ENCODE results near the gene DNAJC18.
"Not testable (repeated sequence)": the region's sequence is repeated elsewhere in the genome, so short reads cannot be mapped to it uniquely, and the experiment has no call there.

The DNAJC18 gene

DNA sequence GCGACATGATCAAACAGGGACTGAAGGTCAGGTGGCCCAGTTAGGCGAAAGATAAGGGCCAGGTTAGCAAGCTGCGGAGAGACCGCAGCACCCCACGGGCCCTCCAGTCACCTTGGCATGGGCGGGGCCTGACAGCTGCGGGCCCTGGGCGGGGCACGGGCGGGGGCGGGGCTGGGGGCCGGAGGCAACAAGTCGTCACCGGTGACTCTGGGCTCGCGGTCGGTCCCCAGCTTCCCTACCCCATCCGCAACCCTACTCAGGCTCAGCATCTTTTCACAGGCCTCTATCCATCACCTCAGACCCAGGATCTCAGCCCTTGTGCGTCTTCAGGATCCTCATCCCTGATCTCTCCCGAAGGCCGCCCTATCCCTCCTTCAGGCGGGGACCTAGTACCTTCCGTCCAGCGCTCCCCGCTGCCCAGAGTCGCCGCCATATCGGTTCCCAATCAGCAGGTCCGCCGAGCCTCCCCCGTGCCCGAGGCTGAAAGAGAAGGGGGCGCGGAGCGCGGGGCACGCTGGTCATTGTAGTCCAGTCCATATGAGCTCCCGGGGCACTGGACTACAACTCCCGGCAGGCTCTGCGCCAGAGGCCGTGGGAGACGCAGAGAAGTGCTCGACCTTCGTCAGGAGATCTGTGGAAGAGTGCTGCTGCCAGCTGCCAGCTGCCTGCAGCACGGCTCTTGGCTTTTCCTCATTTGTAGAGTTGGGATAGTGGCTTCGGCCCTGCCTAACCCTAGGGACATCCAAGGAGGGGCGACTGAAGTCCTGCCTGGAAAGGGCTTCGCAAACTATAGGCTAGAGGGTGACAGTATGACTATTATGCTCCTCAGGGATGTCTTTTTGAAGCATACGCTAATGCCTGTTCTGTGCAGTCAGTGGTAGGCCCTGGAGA is at the start of gene DNAJC18:
Gene DNAJC18 (minus strand): TSS at position 513 of the 891 bp plus-strand sequence. CDS start 80 bp downstream, at position 433.
- DNase-seq (ENCODE audit: low read depth in 2 of 2) = peak; percentile 73 to 77

GRCh38 chr5:139488260-139488659 is 48.9 kb upstream of the DNAJC18 start:
- no peak for DNase-seq (ENCODE audit: low read depth in 2 of 2)

DNA sequence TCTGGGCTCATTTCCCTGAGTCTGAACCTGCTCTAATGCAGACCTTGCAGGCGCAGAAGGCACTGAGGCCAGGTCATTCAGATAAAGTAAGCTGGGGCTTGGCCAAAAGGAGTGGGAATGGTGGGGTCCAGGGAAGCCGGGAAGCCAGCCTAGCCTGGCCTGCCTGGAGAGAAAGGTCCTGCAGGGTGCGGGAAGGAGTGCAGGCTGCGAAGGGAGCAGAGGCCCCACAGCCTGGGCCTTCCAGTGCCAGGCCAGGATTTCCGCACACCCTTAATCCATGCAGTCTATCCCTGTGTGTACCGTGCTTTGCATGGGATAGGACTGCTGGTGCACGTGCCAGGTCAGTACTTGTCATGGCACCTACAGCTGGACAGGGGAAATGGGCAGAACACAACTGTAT is 46.9 kb upstream of the DNAJC18 start:
- DNase-seq (ENCODE audit: low read depth in 2 of 2) = no peak

GRCh38 chr5:139482890-139483208 is 43.5 kb upstream of the DNAJC18 start:
- DNase-seq (ENCODE audit: low read depth in 2 of 2) = not testable (repeated sequence)

DNA sequence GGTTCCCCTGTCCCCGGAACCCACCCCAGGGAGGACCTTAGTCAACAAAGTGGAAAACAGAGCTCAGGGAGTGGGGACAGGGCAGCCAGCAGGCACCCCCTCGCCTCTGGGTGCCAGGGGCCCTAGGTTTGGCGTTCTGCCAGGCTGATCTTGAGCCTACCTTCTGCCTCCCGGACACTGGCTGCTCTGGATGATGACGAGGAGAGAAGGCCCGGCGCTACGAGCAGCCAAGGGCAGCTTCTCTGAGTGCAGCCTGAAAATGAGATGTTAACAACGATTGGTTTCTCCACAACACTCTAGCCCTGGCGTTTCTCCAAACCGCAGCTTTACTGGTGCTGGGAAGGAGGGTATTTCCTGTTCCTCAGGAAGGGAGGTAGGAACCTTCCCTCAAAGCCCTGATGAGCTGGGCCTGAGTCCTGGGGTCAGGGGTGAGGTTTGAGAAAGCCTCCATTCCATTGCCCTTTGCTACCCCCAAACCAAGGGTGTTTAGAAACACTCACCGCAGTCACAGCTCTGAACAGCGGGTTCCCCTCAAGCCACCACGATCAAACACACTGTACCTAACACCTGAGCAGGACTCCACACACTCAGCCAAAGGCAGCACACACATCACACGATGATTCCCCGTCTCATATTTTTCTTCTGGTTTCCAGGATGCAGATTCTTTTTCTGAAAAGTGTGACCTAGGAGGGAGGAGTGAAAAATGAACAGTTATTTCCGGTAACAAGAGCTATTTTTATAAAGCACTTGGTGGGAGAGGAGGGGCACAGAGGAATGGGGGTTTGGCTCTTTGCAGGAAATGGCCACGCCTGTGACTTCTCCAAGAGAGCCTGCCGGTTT is 42.9 kb upstream of the DNAJC18 start, which contains the start of gene STING1:
Gene STING1 (minus strand): TSS at position 709 of the 840 bp plus-strand sequence. CDS start 1,054 bp downstream, outside the sequence.
- DNase-seq (ENCODE audit: low read depth in 2 of 2) = peak in 1 of 2 donors; percentile 24

GRCh38 chr5:139481580-139482049 is 42.3 kb upstream of the DNAJC18 start:
- DNase-seq (ENCODE audit: low read depth in 2 of 2) = no peak

- DNase-seq (ENCODE audit: low read depth in 2 of 2) = no peak
Measured at GRCh38 chr5:139481122-139481533, 41.8 kb upstream of the DNAJC18 start.

DNA sequence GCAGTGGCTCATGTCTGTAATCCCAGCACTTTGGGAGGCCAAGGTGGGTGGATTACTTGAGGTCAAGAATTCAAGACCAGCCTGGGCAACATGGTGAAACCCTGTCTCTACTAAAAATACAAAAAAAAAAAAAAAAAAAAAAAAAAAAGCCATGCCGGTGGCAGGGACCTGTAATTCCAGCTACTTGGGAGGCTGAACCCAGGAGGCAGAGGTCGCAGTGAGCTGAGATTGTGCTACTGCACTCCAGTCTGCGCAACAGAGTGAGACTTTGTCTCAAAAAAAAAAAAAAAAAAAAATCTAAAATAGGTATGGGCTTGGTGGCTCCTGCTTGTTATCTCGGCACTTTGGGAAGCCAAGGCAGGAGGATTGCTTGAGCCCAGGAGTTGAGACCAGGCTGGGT is 40.4 kb upstream of the DNAJC18 start:
- not testable (repeated sequence) for DNase-seq (ENCODE audit: low read depth in 2 of 2)

- DNase-seq (ENCODE audit: low read depth in 2 of 2) = not testable (repeated sequence)
Measured at GRCh38 chr5:139478657-139479423, 39.5 kb upstream of the DNAJC18 start.

DNA sequence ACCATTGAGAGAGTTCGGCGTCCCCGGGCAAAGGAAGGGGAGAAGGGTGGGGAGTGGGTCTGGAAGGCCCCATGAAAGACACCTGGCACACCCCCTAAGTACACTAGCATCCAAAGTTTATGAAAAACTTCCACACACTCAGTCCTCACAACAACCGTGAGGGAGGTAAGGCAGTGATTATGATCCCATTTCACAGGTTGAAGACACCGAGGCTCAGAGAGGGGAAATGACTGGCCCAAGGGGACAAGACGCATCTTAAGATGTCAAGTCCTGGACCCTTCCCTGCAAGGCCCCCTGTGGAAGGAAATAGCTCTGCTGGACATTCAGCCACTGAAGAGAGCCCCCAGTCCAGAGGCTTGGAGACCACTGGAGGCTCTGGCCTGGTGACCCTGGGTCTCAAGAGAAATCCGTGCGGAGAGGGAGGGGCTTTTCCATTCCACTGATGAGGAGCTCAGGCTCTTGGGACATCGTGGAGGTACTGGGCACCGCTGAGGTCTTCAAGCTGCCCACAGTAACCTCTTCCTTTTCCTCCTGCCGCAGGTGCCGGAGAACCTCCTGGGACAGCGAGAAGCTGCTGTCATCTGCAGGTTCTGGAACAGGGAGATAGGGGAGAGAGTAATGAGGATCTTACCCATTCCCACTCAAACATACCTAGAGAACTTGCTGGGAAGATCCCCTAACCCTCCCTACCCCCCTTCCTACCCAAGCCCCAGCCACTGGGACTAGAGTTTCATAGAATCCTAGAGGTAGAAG is 36.7 kb upstream of the DNAJC18 start:
- no peak for DNase-seq (ENCODE audit: low read depth in 2 of 2)

DNA sequence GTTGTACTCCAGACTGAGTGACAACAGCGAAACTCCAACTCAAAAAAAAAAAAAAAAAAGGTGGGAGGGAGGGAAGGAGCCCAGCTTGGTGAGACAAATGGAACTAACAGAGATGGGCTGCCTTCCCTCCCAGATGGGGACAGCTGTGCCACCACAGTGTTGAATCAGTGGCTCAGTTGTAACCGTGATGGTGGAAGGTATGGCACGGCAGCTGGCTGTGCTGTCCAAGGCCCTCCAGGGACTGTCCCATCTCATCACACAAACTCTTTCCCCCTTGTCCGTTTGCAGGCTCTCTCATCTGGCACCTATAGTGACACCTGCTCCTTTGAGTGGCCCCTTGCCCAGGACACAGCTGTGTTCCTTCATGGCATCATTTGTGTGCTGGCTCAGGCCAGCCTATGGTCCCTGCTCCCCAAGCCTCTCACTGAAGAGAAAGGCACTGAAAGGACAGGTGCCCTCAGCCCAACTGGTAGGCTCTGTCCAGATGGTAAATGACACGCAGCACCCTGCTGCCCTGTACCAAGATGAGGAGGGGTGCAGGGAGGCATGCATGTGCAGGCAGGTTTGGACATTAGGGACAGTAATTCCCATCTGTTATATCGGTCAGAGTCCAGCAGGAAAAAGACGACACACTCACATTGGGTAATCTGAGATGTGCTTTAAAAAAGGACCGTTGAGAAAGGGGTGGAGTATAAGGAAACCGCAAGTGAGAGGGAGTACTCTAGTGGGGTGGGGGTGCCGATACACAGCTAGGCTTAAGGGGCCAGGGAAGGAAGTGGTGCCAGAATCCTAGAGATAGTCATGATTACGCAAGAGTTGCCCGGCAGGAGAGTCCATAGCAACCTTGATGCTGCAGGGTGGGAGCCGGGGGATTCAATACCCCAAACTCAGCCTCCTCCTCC is 35.8 kb upstream of the DNAJC18 start:
- DNase-seq (ENCODE audit: low read depth in 2 of 2) = no peak

- no peak for DNase-seq (ENCODE audit: low read depth in 2 of 2)
Measured at GRCh38 chr5:139473565-139473964, 34.2 kb upstream of the DNAJC18 start.

GRCh38 chr5:139473105-139473504 is 33.8 kb upstream of the DNAJC18 start:
- DNase-seq (ENCODE audit: low read depth in 2 of 2) = no peak

DNA sequence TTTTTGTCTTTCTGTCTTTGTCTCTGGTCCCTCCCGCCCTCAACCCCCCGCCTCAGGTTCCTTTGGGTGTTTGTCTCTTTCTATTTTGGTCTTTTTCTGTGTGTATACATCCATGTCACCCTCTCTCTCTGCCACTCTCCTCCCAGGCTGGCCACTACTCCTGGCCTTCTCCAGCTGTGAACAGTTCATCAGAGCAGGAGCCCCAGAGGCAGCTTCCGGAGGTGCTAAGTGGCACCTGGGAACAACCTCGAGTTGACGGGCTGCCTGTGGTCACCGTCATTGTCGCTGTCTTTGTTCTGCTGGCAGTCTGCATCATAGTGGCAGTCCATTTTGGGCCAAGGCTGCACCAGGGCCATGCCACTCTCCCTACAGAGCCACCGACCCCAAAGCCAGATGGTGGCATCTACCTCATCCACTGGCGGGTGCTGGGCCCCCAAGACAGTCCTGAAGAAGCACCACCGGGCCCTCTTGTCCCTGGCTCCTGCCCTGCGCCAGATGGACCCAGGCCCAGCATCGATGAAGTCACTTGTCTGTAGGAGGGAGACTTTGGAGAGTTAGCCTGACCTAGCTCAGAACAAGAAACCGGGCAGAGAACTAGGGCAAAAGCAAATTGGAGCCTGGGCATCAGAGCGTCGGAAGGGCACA is 33.2 kb upstream of the DNAJC18 start:
- DNase-seq (ENCODE audit: low read depth in 2 of 2) = no peak

DNA sequence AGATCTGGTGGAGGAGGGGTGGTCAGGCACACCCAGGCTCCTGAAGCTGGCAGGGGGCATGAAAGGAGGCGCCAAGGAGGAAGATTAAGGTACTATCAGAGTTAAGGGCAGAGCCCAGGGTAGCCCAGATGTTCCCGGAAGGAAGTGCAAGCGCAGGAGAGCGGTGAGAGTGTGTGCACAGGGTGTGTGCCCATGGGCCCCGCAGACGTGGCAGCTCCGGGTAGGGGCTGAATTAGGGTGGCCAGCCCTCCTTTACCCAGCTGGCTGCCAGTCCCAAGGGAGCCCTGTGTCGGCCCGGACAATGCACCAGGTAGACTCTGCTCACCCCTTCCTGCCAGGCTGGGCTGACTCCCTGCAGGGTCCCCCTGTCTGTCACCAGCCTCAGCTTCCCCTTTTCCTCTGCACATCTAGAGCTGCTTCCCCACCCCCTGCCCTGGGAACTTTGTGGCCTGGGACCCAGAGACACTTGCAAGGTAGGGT is 31.5 kb upstream of the DNAJC18 start, which contains the start of gene SMIM33:
Gene SMIM33 (plus strand): TSS at position 184 of the 480 bp plus-strand sequence. CDS start 118 bp downstream, at position 302.
- no peak for DNase-seq (ENCODE audit: low read depth in 2 of 2)

DNA sequence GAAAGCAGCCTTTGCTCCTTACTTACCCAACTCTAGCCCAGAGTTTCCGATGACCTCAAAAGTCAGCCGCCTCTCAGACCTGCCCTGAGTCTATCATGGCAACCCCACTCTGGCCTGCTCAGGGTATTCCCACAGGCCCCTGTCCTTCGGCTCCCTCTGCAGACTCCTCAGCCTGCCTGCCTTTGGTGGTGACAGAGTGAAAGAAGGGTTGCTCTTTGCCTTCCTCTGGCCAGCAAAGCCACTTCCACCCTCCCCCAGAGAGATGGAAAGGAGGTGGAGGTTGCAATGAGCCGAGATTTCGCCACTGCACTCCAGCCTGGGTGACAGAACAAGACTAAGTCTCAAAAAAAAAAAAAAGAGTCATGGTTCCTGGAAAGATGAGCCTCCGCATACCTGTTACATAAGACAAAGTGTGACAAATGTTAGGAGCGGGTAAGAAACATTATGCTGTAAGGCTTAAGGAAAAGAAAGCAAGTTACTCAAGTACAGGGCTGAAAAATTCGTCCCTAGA is 29.2 kb upstream of the DNAJC18 start:
- no peak for DNase-seq (ENCODE audit: low read depth in 2 of 2)

DNA sequence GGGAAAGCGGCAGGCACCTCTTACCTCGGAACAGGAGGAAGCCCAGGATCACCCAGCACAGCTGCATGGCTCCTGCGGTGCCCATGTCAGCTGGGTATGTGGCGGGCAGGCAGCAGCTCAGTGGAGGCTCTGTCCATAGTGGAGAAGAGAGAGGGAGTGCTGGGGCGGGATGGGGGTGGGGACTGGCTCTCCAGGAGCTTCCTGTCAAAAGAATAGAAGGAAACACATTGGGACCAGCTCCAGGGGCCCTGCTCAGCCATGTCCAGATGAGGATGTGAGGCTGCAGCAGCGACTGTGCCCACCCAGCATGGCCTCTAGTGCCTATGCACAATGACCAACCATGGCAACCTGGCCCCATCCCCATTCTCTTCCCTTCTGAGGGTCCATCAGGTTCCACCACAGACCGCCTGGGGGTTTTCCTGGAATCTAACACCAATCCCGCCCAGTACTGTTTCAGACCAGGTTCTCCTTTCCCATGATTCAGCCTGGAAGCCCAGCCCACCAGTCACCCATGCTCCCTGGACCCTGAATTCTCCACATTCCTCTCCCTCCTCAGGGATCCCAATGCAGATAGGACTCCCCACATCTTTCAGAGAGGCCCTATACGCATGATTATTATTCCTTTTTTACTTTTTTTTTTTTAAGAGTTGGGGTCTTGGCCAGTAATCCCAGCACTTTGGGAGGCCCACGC is 23.4 kb upstream of the DNAJC18 start, which contains the start of gene ECSCR:
Gene ECSCR (minus strand): TSS at position 158 of the 691 bp plus-strand sequence. CDS start 73 bp downstream, at position 85.
- DNase-seq (ENCODE audit: low read depth in 2 of 2) = no peak

DNA sequence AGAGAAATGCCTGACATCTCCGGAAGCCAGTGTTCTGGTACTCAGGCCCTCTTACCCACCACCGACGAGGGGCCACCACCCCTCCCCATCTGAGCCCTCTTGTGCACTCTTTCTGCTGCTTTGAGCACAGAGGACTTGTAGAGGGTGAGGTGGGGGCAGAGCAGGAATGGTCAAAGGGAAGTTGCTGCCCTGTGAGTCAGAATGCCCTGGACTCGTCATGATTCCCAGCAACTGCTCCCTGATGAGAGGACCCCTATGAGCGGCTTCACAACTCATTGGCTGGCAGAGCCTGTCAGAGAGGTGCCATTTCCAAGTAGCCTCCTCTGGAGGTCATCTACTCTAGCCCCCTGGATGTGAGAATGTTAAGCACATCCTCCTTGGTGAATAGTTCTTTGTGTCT is 22.4 kb upstream of the DNAJC18 start:
- DNase-seq (ENCODE audit: low read depth in 2 of 2) = no peak

Data from stimulated activated CD8-positive, alpha-beta memory T cell treated with anti-CD3 and anti-CD28 coated beads, Interleukin-15, amount 100 ng/mL, for 4 hours (primary cell).